ENCODE results near the gene CTNNAL1.
"Not testable (repeated sequence)": the region's sequence is repeated elsewhere in the genome, so short reads cannot be mapped to it uniquely, and the experiment has no call there.

CTNNAL1 gene

DNA sequence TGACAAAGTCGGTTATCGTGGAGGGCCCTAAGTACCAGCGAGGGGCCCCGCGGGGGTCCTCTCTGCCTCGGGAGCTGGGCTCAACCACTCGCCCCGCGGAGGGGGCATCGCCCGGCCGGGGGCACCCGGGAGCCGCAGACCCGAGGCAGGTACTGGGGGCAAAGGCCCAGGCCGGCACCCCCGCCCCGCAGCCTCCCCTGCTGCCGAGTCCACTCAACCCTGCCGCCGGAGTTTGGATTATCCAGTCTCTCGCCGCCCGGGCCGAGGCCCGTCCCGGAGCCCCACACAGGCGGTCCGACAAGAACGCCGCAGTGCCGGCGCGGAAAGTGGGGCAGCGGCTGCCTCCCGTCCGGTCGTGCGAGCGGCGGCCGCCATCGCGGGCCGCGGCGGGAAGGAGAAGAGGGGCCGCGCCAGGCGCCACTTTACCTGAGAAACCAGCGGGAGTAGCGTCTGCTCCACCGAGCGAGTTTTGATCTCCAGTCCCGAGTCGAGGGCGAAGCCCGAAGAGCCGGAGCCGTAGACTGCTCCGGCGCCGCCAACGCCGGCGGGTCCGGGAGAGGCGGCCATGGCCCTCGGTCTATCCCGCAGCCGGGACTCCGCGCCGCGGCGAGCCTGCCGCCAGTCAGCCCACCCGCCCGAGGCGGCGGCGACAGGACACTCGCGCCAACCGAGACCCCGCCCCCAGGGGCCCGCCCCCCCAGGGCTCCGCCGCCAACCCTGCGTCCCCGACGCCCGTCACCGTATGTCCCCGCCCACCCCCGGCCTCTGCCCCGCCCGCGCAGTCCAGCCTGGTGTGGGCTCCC, at the start of gene CTNNAL1:
Gene CTNNAL1, minus strand, starts transcription at position 624 of the 803 bp plus-strand sequence. Its CDS starts 57 bp downstream, at position 567.
- DNase-seq (ENCODE audit: low spot score): no peak

GRCh38 chr9:109062543-109062942, 49.2 kb upstream of the CTNNAL1 start:
- DNase-seq (ENCODE audit: low spot score): no peak

GRCh38 chr9:109060191-109060590, 46.9 kb upstream of the CTNNAL1 start:
- DNase-seq (ENCODE audit: low spot score): no peak

DNA sequence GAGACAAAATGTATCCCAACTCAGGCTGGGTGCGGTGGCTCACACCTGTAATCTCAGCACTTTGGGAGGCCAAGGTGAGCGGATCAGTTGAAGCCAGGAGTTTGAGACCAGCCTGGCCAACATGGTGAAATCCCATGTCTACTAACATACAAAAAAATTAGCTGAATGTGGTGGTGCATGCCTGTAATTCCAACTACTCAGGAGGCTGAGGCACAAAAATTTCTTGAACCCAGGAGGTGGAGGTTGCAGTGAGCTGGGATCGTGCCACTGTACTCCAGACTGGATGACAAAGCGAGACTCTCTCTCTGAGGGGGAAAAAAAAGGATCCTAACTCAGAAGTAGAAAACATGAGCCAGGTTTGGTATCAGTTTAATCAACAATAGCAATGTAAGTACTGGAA, 39.8 kb upstream of the CTNNAL1 start:
- not testable (repeated sequence) for DNase-seq (ENCODE audit: low spot score)

DNA sequence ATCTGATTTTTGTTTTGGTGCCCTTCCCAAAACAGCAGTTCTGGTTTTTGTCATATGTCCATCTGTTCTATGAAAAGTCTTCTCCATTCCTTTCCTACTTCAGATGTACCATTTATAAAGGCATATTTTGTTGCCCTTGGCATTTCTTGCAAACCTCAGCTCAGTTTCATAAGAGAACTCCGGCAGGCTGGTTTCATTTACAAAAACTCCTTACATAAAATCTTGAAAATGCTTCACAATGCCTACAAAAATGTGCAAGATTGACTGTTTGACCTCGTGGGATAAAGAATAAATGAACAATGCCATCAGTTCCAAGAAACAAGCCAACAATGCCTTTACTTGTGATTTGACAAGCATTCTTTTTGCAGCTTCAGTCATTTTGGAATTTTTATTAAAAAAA, 39.1 kb upstream of the CTNNAL1 start:
- no peak for DNase-seq (ENCODE audit: low spot score)

GRCh38 chr9:109051733-109052132, 38.4 kb upstream of the CTNNAL1 start:
- no peak for DNase-seq (ENCODE audit: low spot score)

GRCh38 chr9:109050444-109050843, 37.1 kb upstream of the CTNNAL1 start:
- DNase-seq (ENCODE audit: low spot score): no peak

DNA sequence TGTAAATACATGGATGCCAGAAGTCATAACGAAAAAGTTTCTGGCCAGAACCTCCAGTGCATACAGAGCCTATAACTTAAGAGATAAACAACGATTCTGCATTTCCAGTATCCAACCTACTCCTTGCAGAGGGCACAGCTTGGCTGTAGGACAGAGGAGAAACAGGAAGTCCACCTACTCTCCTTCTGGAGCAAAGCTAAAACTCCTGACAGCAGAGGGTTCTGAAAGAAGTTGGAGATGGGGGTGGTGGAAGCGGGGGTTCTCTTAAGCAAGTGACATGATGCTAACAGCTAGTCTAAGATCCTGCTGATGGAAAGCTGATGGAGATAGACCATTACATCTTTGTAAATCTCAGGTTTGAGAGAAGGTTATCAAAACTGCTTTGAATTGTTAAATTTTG, 35.5 kb upstream of the CTNNAL1 start:
- no peak for DNase-seq (ENCODE audit: low spot score)

DNA sequence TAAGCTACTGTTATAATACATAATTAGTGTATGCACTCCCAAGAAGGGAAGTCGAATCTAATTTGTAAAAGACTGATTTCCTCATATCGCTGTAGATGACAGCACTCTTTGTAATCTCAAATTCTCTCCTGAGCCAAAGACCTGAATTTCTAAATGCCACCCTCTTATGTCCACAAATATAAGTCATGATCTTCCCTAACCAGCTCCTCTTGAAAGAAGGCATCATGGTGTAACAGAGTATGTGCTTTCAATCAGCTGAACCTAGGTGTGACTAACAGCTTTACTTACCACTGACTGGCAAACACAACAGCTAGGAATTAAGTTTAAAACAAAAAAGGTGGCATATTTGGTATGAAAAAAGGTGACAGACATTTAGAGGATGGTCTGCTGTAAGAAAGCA, 34.0 kb upstream of the CTNNAL1 start:
- DNase-seq (ENCODE audit: low spot score): no peak

DNA sequence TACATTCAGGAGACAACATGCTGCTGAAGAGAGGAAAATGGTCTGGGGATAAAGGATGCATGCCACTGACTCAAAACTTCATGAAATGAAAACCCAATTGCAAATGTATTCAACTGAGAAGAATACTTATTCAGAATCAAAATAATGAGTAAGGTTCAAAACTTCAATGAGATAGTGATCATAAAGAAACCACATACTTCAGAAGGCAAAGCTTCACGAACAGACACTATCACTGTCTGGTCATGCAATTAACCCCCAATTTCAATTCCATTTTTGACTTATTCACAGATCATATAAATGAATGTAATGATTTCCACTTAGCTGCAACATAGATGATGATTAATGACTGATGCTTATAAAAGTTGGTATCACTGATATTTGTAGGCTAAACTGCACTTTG, 33.0 kb upstream of the CTNNAL1 start:
- DNase-seq (ENCODE audit: low spot score): no peak

GRCh38 chr9:109043578-109043977, 30.3 kb upstream of the CTNNAL1 start:
- DNase-seq (ENCODE audit: low spot score): no peak

DNA sequence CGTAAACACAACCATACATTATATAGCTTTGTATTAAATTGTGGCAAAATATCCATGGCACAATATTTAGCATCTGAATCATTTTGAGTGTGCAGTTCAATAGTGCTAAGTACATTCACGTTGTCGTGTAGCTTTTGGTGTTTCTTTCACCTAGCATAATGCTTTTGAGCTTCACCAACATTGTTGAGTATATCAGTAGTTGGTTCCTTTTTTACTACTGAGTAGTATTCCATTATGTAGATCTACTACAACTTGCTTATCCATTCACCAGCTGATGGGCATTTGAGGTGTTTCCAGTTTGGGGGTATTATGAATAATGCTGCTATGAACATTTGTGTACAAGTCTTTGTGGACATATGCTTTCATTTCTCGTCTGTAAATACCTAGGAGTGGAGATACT, 27.3 kb upstream of the CTNNAL1 start:
- no peak for DNase-seq (ENCODE audit: low spot score)

- no peak for DNase-seq (ENCODE audit: low spot score)
Measured at GRCh38 chr9:109039539-109039938, 26.2 kb upstream of the CTNNAL1 start.

DNA sequence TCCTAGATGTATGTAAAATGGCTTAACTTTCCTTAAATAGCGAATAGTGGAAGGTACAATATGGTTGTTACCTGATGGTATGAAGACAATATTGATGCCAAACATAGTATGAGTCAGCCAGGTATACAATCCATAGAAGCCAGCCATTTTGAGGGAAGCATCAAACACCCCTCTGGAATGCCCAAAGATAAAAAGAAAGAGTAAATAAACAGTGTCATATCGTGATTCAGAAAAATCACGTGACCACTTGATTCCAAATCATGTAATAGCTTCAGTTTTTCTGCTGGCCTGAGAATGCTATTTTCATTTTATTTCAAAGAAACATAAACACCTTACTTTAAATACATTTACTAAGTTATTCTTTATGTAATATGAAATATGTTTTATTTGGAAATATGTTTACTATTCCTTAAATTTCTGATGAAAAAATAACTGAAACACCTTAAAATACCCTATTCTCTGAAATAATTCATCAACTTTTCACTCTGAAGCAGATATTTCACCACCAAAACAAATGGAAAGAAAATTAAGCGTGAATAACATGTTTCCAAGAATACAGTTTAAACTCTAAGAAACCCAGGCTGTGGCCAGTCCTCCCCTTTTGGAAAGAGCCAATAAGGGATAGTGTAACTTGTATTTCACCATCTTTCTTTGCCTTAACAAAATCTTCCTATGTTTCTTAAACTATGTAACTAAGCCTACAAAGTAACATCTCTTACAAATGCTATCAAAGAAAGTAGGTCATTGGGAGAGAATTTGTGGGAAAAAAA, 24.8 kb upstream of the CTNNAL1 start:
- DNase-seq (ENCODE audit: low spot score): no peak

GRCh38 chr9:109036744-109037680, 23.7 kb upstream of the CTNNAL1 start:
- no peak for DNase-seq (ENCODE audit: low spot score)

DNA sequence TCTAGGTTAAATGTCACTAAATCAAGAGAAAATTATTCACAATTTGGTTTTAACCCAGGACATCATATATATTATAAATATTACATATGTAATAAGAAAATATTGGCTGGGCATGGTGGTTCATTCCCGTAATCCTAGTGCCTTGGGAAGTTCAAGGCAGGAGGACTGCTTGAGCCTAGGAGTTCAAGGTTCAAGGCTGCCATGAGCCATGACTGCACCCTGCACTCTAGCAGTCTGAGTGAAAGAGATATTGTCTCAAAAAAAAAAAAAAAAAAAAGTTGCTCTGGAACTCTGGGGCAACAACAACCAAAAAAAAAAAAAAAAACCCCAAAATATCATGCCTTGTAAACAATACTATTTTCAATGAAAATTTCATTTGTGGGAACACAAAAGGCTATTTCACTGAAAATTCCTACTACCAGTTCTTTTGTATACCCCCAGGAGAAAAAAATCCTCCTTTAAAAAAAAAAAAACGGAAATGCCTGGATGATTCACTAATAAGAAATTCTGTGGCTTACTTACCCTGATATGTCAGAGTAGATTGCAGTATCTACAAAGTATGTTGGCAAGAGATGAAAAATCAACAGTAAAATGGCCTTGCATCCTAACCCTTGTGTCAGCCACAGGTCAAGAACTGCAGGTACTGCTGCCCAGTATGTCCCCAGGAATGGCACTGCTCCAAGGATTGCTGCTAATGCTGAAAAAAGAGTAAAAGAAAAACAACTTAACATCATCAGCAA, 22.6 kb upstream of the CTNNAL1 start:
- peak; percentile 93 for DNase-seq (ENCODE audit: low spot score)

GRCh38 chr9:109033941-109034700, 20.8 kb upstream of the CTNNAL1 start:
- DNase-seq (ENCODE audit: low spot score): no peak

GRCh38 chr9:109031241-109031640, 17.9 kb upstream of the CTNNAL1 start:
- DNase-seq (ENCODE audit: low spot score): peak; percentile 22

DNA sequence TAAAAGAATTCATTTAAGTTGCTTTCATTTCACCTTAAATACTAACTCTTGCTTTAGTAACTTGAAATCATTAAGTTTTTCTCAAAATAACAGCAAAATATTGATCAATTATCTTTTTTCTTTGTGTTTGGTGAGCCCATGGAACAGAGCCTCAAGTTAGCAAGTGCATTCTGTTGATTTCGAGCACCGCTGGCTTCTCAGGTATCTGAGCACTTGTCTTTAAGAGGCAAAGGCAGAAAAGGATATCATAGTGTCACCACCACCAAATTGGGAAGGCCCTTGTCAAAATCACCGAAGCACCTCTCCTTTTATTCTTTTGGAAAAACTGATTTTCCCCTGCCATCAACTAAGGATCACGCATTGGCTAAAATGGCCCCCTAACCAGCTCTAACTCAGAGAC, 17.1 kb upstream of the CTNNAL1 start:
- no peak for DNase-seq (ENCODE audit: low spot score)

DNA sequence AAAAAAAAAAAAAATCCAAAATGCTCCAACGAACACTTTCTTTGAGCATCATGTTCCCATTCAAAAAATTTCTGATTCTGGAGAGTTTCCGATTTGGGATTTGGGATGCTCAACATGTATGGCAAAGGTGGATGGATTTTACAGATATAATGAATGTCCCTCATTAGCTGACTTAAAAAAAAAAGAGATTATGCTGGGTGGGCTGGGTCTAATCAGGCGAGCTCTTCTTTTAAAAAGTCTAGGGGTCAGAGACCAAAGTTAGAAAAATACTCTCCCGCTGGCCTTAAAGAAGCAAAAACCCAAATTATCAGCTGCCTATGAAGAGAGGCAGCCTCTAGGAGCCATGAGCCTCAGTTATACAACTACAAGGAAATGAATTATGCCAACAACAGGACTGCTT, 15.2 kb upstream of the CTNNAL1 start:
- DNase-seq (ENCODE audit: low spot score): no peak

DNA sequence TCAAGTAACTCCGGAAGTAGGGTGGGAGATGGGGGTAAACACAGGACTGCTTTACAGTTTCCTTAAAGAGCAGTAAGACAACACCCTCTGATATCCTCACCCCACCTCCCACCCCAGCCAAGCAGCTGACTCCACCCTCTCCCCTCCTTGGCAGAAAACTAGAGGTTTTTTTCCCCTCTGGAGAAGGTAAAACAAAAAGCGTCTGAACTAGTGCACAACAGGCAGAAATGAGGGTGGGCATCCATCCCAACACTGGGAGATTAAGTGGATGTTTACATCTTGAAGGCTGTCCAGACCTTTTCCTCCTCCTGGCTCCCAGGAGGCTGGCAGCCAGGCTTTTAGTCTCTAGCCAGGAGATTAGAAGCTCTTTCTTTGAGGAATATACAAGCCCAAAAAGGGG, 13.9 kb upstream of the CTNNAL1 start:
- no peak for DNase-seq (ENCODE audit: low spot score)

Data from kidney tubule cell (primary cell).